Thyroid gland (tissue), 4 donors: ENCODE data around the gene TMEM69. TPM values are rescaled to one million over a fixed set of nuclear protein-coding genes. Genes with fewer than 3 reads are reported as not detected.
"Not testable (repeated sequence)": the region's sequence is repeated elsewhere in the genome, so short reads cannot be mapped to it uniquely, and the experiment has no call there.

Experiments
- DNase-seq, 2 donors: peaks; one replicate each; pipeline ENCODE4 v3.0.0-alpha.2; 2019
- H3K27ac ChIP-seq, 3 donors: fragments of 200-600 bp; sonication (generic); 1 replicate in 2 of 3; 2 replicates in 1 of 3; pipeline ENCODE4 v1.5.1; 2016 to 2019; ENCODE audit warnings: mild to moderate bottlenecking in 1 of 3, moderate library complexity in 1 of 3
- H3K27me3 ChIP-seq: fragments of 200-600 bp; sonication (generic); one replicate; pipeline ENCODE4 v1.5.1; 2019
- H3K36me3 ChIP-seq, 2 donors: fragments of 200-600 bp; sonication (generic); one replicate each; pipeline ENCODE4 v1.5.1; 2016 to 2019
- H3K4me1 ChIP-seq, 2 donors: fragments of 200-600 bp; sonication (generic); one replicate each; pipeline ENCODE4 v1.5.1; 2017 to 2019
- H3K4me3 ChIP-seq, 3 donors: fragments of 200-600 bp; sonication (generic); replicated peaks in 1 of 3; 1 replicate in 2 of 3; 2 replicates in 1 of 3; pipeline ENCODE4 v1.5.1; 2016; ENCODE audit warnings: mild to moderate bottlenecking in 1 of 3
- H3K9me3 ChIP-seq: fragments of 200-600 bp; sonication (generic); one replicate; pipeline ENCODE4 v1.5.1; 2017
- POLR2A ChIP-seq, 2 donors: fragments of 450-650 bp; IDR thresholded peaks; one replicate each; pipeline ENCODE4 v1.6.1; 2017; ENCODE audit warnings: antibody characterized with exemption in 2 of 2, mild to moderate bottlenecking in 2 of 2, moderate library complexity in 1 of 2
- WGBS, 2 donors: methylation state at CpG; one replicate each; pipeline ENCODE4 v1.1.5; 2017; 5-methylcytosine and 5-hydroxymethylcytosine counted together
- intact Hi-C: fragments of 100-400 bp; cut with DNase I; formaldehyde crosslinking; loops from one replicate; pipeline ENCODE4 v1.15.1; 2023
- total RNA-seq, 4 donors: library from RNA; depleted of rRNA; stranded (reverse); fragments of >200 nt; gene quantifications; one replicate each; pipeline ENCODE4 v1.2.3, GENCODE V29; 2016
- TF ChIP-seq, protein P1 (sequence below), 6 experiments: fragments of 200-600 bp in 3 of 6; fragments of 450-650 bp in 3 of 6; sonication (generic) in 3 of 6; IDR thresholded peaks; one replicate each; pipeline ENCODE4 v1.5.1; 2016 to 2019; ENCODE audit warnings: antibody characterized with exemption in 6 of 6, mild to moderate bottlenecking in 2 of 6, inconsistent platforms in 1 of 6, moderate library complexity in 1 of 6

Gene TMEM69
- total RNA-seq, 4 donors from 2014 or later = 15.7 to 30.9 (median 25.7) TPM

DNA sequence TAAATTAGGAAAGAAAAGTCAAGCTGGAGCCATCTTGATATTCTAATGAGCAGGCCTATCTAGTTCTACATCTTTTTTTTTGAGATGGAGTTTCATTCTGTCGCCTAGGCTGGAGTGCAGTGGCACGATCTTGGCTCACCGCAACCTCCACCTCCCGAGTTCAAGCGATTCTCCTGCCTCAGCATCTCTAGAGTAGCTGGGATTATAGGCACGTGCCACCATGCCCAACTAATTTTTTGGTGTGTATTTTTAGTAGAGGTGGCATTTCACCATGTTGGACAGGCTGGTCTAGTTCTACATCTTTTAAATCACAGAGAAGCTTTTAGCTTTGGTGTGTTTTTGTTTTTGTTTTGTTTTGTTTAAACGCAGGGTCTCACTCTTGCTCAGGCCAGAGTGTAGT lies 6.8 kb downstream of the TMEM69 start:
- H3K27me3 ChIP-seq = no peaks in the 10 kb centered on the region
- H3K36me3 ChIP-seq = peaks cover 16 to 24% of the 10 kb centered on the region in 2 donors
- H3K9me3 ChIP-seq = no peaks in the 10 kb centered on the region
- intact Hi-C loops = no loop called here
- 90 to 95% methylated on average over 7 of the region's 7 CpGs for WGBS, 2 donors
- H3K4me3 ChIP-seq = no peak overlapping the region
- no peak for TF ChIP-seq POLR2A (IDR thresholded peaks at IDR 0.05)
- TF ChIP-seq, protein P1, sequence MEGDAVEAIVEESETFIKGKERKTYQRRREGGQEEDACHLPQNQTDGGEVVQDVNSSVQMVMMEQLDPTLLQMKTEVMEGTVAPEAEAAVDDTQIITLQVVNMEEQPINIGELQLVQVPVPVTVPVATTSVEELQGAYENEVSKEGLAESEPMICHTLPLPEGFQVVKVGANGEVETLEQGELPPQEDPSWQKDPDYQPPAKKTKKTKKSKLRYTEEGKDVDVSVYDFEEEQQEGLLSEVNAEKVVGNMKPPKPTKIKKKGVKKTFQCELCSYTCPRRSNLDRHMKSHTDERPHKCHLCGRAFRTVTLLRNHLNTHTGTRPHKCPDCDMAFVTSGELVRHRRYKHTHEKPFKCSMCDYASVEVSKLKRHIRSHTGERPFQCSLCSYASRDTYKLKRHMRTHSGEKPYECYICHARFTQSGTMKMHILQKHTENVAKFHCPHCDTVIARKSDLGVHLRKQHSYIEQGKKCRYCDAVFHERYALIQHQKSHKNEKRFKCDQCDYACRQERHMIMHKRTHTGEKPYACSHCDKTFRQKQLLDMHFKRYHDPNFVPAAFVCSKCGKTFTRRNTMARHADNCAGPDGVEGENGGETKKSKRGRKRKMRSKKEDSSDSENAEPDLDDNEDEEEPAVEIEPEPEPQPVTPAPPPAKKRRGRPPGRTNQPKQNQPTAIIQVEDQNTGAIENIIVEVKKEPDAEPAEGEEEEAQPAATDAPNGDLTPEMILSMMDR (IDR thresholded peaks at IDR 0.05) = no peak
- no peaks in the 10 kb centered on the region for H3K4me1 ChIP-seq
- DNase-seq = no peak
- no peak overlapping the region for H3K27ac ChIP-seq

DNA sequence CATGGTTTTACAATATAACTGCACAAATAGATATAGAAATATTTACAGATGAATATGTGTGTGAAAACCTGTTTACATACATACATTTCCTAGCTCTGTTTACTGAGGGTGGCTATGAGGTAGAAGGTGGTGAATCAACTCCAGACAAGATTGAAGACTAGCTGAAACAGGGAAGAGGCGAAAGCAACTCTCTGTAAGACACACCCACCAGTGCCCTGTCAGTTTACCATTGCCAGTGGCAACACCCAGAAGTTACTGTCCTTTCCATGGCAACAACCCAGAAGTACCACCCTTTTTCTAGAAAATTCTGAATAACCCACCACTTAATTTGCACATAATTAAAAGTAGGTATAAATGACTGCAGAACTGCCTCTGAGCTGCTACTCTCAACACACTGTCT lies 16.7 kb downstream of the TMEM69 start:
- intact Hi-C loops = no loop called here
- no peak for DNase-seq
- WGBS, 2 donors = 79 to 83% methylated on average over 1 of the region's 1 CpG
- TF ChIP-seq, protein P1 (IDR thresholded peaks at IDR 0.05) = no peak
- no peak for TF ChIP-seq POLR2A (IDR thresholded peaks at IDR 0.05)
- no peak overlapping the region for H3K4me3 ChIP-seq
- no peaks in the 10 kb centered on the region for H3K27me3 ChIP-seq
- no peaks in the 10 kb centered on the region for H3K4me1 ChIP-seq
- no peaks in the 10 kb centered on the region for H3K9me3 ChIP-seq
- no peak overlapping the region for H3K27ac ChIP-seq
- peaks cover 0 to 6% of the 10 kb centered on the region in 2 donors for H3K36me3 ChIP-seq

DNA sequence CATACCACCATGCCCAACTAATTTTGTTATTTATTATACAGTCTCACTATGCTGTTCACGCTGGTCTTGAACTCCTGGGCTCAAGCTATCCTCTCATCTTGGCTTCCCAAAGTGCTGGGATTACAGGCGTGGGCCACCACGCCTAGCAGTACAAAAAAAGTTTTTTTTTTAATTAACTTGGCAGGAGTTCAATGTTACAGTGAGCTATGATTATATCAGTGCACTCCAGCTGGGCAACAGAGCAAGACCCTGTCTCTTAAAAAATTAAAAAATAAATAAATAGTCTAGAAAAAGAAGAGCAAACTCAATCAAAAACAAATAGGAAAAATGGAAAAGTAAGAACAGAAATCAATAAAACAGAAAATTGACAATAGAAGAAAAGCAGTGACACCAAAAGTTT lies 25.7 kb downstream of the TMEM69 start:
- no peak overlapping the region for H3K27ac ChIP-seq
- DNase-seq = no peak
- H3K27me3 ChIP-seq = no peaks in the 10 kb centered on the region
- intact Hi-C loops = no loop called here
- 93 to 94% methylated on average over 3 of the region's 3 CpGs for whole genome bisulfite sequencing, 2 donors
- no peaks in the 10 kb centered on the region for H3K9me3 ChIP-seq
- no peaks in the 10 kb centered on the region for H3K4me1 ChIP-seq
- peaks cover 5% of the 10 kb centered on the region in 2 donors for H3K36me3 ChIP-seq
- no peak overlapping the region for H3K4me3 ChIP-seq
- TF ChIP-seq, protein P1 (IDR thresholded peaks at IDR 0.05) = no peak
- no peak for TF ChIP-seq POLR2A (IDR thresholded peaks at IDR 0.05)

DNA sequence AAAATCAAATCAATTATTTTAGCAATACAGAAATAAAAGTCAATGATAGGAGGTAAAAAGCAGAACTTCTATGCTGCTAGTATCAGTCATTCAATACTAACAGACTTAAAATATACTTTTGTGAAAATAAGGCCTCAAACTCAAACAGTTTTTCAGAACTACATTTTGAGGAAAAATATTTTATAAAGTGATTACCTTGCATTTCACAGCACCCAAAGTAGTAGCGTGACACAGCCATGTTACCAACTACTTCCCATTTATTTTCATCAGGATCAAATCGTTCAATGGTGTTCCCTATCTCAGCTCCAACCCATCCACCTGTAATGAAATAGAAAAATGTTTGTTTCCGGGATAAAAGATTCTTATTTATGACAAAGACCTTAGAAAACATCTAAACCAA lies 28.7 kb downstream of the TMEM69 start:
- Histone ChIP-seq H3K9me3 (no peaks in the 10 kb centered on the region), H3K27ac (no peak overlapping the region), H3K4me3 (no peak overlapping the region), H3K4me1 (no peaks in the 10 kb centered on the region), H3K36me3 (peaks cover 4 to 5% of the 10 kb centered on the region in 2 donors), H3K27me3 (no peaks in the 10 kb centered on the region)
- no peak for DNase-seq
- TF ChIP-seq POLR2A (IDR thresholded peaks at IDR 0.05) = no peak
- TF ChIP-seq, protein P1 (IDR thresholded peaks at IDR 0.05) = no peak
- intact Hi-C loops = no loop called here
- 93 to 95% methylated on average over 3 of the region's 3 CpGs for WGBS, 2 donors

DNA sequence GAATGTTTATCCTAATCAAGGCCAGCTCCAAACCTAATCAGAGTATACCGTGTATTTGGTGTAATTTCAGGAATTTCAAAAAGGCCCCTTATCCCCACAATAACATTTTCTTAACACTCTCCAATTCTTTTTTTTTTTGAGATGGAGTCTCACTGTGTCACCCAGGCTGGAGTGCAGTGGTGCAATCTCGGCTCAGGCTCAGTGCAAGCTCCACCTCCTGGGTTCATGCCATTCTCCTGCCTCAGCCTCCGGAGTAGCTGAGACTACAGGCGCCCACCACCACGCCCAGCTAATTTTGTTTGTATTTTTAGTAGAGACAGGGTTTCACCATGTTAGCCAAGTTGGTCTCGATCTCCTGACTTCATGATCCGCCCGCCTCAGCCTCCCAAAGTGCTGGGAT lies 29.4 kb downstream of the TMEM69 start:
- H3K27ac ChIP-seq, H3K4me3 ChIP-seq, H3K27me3 ChIP-seq, H3K4me1 ChIP-seq, intact Hi-C loops, H3K9me3 ChIP-seq, H3K36me3 ChIP-seq, DNase-seq: not testable (repeated sequence)
- WGBS, 2 donors = 88 to 89% methylated on average over 8 of the region's 8 CpGs

DNA sequence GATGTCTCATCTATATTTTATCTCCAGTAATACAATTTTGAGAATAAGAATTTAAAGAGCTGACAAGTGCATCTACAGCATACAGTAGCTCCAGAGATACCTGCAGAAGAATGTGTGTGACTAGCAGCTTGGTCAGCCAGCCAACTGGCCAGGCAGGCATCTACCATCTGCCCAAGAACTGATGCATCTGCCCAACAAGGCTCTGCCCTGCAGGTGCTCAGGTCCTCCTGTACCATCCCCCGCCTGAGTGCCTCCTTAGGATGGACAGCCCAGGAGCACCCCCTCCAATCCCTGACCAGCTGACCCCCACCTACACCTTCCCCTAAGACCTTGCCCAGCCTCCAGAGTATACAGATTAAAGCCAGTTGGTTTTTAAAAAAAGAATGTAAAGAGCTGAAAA lies 30.3 kb downstream of the TMEM69 start:
- 100% methylated on average over 1 of the region's 1 CpG for WGBS, 2 donors
- H3K36me3 ChIP-seq = peaks cover 0 to 5% of the 10 kb centered on the region in 2 donors

More for the DNA sequence above, 30.3 kb downstream of the TMEM69 start:
- TF ChIP-seq, protein P1 (IDR thresholded peaks at IDR 0.05) = no peak
- no peak for TF ChIP-seq POLR2A (IDR thresholded peaks at IDR 0.05)
- intact Hi-C loops = no loop called here
- Histone ChIP-seq H3K4me3 (no peak overlapping the region), H3K4me1 (no peaks in the 10 kb centered on the region), H3K9me3 (no peaks in the 10 kb centered on the region), H3K27ac (no peak overlapping the region), H3K27me3 (no peaks in the 10 kb centered on the region)
- DNase-seq = no peak
